H1 (cell line): Measurements from ENCODE around the gene GSG1L.

Experiments used
- BCL11A ChIP-seq, 2 experiments: IDR thresholded peaks; one replicate each; pipeline ENCODE4 v1.6.1; 2011; ENCODE audit warnings: low read depth in 2 of 2, low read length in 2 of 2, mild to moderate bottlenecking in 2 of 2
- BRCA1 ChIP-seq: IDR thresholded peaks from 2 replicates; pipeline ENCODE4 v1.6.1; 2012; ENCODE audit warnings: low read depth, low read length, improper control_type of control experiment
- CREB1 ChIP-seq: IDR thresholded peaks from 2 replicates; pipeline ENCODE4 v1.6.1; 2012; ENCODE audit warnings: inconsistent platforms
- EZH2 ChIP-seq: fragments of 200-600 bp; sonication (generic); IDR thresholded peaks from 2 replicates; pipeline ENCODE4 v1.7.1; 2012; ENCODE audit warnings: low read depth, mild to moderate bottlenecking, moderate library complexity, low read length, inconsistent platforms; ENCODE audit not compliant: severe bottlenecking
- GABPA ChIP-seq: IDR thresholded peaks from 2 replicates; pipeline ENCODE4 v1.6.1; 2011; ENCODE audit warnings: mild to moderate bottlenecking, low read length, moderate library complexity, borderline replicate concordance; ENCODE audit not compliant: insufficient read depth
- POLR2A ChIP-seq, 2 experiments: IDR thresholded peaks; 1 replicate in 1 of 2; 2 replicates in 1 of 2; pipeline ENCODE4 v1.6.1; 2011; ENCODE audit warnings: low read depth in 2 of 2, low read length in 2 of 2, mild to moderate bottlenecking in 2 of 2; ENCODE audit errors: control extremely low read depth in 1 of 2
- RXRA ChIP-seq: IDR thresholded peaks from 2 replicates; pipeline ENCODE4 v1.6.1; 2011; ENCODE audit warnings: low read depth, mild to moderate bottlenecking, low read length, moderate library complexity; ENCODE audit not compliant: insufficient read depth
- SAP30 ChIP-seq: fragments of 300-600 bp; sonication (generic); IDR thresholded peaks from 2 replicates; pipeline ENCODE4 v1.7.1; 2012; ENCODE audit warnings: low read length, moderate library complexity, mild to moderate bottlenecking, inconsistent platforms; ENCODE audit not compliant: insufficient read depth, insufficient replicate concordance
- TF ChIP-seq, protein P1 (sequence below), 3 experiments: IDR thresholded peaks; 1 replicate in 2 of 3; 2 replicates in 1 of 3; pipeline versions ENCODE4 v1.5.1 to v1.6.1; 2011; ENCODE audit warnings: low read length in 3 of 3, mild to moderate bottlenecking in 3 of 3, inconsistent platforms in 2 of 3, low read depth in 1 of 3, moderate library complexity in 1 of 3; ENCODE audit not compliant: insufficient read depth in 1 of 3; ENCODE audit errors: control extremely low read depth in 1 of 3

GRCh38 chr16:28104404-28104803 lies 40.9 kb upstream of the GSG1L start:
- TF ChIP-seq, protein P1, sequence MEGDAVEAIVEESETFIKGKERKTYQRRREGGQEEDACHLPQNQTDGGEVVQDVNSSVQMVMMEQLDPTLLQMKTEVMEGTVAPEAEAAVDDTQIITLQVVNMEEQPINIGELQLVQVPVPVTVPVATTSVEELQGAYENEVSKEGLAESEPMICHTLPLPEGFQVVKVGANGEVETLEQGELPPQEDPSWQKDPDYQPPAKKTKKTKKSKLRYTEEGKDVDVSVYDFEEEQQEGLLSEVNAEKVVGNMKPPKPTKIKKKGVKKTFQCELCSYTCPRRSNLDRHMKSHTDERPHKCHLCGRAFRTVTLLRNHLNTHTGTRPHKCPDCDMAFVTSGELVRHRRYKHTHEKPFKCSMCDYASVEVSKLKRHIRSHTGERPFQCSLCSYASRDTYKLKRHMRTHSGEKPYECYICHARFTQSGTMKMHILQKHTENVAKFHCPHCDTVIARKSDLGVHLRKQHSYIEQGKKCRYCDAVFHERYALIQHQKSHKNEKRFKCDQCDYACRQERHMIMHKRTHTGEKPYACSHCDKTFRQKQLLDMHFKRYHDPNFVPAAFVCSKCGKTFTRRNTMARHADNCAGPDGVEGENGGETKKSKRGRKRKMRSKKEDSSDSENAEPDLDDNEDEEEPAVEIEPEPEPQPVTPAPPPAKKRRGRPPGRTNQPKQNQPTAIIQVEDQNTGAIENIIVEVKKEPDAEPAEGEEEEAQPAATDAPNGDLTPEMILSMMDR (IDR thresholded peaks at IDR 0.05; ENCODE audit: control extremely low read depth in 1 of 3, insufficient read depth in 1 of 3, low read depth in 1 of 3, low read length in 3 of 3): no peak
- TF ChIP-seq EZH2 (no peak), BRCA1 (no peak), GABPA (no peak), BCL11A (IDR thresholded peaks at IDR 0.05; ENCODE audit: low read depth in 2 of 2, low read length in 2 of 2) (no peak), POLR2A (IDR thresholded peaks at IDR 0.05; ENCODE audit: control extremely low read depth in 1 of 2, low read depth in 2 of 2, low read length in 2 of 2) (no peak), RXRA (no peak), SAP30 (no peak), CREB1 (no peak)
